Measurements from ENCODE around the gene ABCC3.

The ABCC3 gene

DNA sequence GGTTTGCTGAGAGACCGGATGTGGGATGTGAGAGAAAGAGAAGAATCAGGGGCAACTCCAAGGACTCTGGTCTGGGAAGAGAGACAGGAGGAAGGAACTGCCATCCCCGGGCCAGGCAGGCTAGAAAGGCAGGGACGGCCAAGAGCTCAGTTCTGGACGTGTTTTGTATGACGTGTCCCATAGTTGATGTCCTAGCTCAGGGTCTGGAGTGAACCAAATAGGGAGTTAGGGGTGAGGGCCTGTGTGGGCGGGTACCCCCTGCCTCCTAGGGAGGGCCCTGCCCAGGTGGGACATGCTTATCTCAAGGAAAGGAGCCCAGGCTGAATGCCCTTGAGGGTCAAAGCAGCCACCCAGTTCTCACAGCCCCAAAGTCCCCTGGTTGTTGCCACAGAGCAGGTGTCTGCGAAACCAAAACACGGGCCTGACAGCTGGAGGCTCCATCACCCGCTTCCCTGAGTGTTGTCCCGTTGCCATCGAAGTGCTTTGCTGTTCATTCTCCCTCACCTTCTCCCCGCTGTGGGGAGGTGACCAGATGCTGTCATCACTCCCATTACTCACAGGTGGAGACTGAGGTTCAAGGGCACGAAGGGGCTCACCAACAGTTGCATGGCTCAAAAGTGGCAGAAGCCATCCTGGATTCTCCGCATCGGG lies 7.5 kb downstream of the ABCC3 start:
- DNase-seq (ENCODE audit: insufficient read length, low spot score) (no peak), FAIRE-seq (no peak)

DNA sequence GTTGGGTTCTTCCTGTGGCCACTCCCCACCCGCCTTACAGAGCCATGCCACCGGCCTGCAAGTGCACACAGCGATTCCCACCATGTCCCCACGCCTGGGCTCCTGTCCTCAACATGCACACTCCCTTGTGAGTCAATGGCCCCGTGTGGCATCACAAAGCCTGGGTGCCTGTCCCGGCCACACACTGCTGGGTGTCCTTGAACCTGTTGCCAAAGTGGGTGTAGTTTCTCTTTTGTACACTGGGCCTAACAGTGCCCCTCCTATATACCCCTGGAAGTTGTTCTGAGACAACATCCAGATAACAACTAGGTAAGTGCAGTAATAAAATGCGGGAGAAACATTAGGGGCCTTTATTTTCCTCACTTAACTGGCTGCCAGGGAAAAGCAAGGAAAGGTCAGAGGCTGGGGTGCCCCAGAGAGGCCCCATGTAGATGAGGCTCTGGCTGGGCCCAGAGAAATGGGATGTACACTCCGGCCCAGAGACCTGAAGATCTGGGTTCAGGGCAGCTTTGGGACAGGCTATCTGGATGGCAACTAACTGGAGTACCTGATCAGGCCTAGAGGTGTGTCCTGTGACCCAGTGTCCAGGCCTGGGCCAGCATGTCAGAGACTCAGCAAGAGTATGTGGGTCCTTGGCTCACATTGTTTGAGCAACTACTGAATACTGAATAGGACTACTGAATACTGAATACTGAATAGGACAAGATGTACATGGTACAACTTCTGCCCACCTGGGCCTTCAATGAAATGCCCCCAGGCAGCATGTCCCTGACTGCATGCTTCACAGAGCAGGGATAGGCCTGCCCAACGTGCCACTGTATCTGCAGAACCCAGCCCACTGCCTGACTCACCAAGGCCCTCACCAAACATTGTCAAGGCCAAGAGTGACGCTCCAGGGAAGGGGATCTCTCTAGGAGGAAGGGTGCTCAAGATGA lies 8.3 kb downstream of the ABCC3 start:
- DNase-seq (ENCODE audit: insufficient read length, low spot score) (no peak), FAIRE-seq (no peak)

DNA sequence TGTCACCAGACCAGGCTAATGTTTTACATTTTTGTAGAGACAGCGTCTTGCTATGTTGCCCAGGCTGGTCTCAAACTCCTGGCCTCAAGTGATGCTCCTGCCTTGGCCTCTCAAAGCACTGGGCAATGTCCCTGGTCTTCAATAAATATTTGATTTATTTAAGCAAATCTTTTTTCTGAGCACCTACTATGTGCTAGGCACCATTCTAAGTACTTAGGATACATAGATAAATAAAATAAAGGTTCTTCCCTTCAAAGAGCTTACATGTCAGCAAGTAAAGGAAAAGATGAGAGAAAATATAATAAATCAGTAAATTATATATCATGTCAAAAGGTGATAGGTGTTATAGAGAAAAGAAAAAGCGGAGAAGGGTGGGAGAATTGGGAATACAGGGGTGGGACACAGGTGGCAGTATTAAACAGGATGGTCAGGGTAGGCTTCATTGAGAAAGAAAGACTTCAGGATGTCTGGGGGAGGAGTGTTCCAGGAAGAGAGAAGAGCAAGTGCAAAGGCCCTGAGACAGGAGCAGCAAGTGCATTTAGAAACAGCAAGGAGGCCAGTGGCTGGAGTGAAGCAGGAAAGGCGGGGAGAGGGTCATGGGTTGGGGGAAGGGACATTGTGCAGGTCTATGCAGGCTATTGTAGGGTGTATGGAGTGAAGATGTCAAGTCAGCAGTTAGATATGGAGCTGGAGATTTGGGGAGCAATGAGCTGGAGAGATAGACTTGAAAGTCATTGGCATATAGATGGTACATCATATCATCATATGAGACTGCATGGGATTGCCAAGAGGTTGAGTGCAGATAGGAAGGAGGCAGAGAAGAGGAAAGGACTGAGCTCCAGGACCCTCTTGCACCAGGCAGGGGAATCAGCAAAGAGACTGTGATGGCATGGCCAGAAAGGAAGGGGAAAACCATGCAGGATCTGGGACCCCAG lies 11.3 kb downstream of the ABCC3 start:
- no peak for FAIRE-seq
- DNase-seq (ENCODE audit: insufficient read length, low spot score): no peak

DNA sequence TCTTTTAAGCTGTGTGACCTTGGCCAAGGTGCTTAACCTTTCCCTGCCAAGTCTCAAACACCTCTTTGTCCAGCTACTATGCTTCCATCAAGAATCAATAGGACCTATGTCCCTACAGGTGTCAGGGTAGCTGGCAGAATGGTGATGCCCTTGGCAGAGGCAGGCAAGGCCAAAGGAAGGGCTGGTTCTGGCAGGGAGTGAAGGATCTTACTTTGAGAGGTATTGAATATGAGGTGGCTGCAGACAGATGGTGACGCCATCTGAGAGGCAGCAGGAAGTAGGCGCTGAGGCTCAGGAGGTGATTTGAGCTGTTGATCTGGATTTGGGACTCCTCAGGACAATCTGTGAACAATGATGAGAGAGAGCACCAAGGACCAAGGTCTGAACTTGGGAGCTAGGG lies 12.5 kb downstream of the ABCC3 start:
- FAIRE-seq (no peak), DNase-seq (ENCODE audit: insufficient read length, low spot score) (no peak)

DNA sequence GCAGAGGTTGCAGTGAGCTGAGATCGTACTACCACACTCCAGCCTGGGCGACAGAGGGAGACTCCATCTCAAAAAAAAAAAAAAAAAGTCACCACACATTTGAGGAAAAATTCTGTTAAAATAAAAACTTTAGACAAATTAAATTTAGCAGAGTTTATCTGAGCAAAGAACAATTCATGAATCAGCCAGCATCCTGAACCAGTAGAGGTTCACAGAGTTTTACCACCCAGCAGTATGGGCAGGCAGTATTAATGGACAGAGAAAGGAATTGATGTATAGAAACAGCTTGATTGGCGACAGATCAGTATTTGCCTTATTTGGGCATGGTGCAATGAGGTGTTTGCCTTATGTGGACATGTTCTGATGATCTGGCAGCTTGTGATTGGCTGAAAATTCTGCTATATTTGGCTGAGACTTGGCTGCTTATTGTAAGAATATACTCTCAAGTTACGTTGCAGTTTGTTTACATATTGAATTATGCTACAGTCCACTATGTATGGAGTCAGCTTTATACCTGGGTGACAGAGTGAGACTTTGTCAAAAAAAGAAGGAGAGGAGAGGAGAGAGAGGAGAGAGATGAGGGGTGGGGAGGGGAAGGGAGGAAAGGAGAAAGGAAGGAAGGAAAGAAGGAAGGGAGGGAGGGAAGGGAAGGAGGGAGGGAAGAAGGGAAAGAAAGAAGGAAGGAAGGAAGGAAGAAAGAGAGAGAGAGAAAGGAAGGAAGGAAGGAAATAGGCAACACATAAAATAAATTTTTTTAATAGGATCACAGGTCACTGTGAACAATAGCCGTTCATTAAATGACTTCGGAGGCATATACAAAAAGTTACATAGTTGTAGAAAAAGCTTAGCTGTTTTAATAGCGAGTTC lies 14.6 kb downstream of the ABCC3 start:
- FAIRE-seq (peak; percentile 65), DNase-seq (ENCODE audit: insufficient read length, low spot score) (no peak)

DNA sequence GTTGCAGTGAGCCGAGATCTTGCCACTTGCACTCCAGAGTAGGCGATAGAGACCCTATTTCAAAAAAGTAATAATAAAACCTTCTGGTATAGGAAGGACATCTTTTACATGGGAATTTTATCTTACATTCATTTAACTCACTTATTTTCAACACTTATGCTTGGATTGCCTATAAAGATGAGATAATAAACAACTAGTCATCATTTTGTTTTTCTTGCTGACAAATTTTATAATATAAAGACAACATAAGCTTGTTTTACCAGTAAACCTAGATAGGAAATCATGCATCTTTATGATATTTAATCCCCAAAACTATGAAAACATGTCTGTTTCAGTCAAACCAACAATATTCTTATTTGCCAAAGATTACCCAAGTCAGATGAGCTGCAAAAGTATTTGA lies 17.0 kb downstream of the ABCC3 start:
- FAIRE-seq (no peak), DNase-seq (ENCODE audit: insufficient read length, low spot score) (no peak)

DNA sequence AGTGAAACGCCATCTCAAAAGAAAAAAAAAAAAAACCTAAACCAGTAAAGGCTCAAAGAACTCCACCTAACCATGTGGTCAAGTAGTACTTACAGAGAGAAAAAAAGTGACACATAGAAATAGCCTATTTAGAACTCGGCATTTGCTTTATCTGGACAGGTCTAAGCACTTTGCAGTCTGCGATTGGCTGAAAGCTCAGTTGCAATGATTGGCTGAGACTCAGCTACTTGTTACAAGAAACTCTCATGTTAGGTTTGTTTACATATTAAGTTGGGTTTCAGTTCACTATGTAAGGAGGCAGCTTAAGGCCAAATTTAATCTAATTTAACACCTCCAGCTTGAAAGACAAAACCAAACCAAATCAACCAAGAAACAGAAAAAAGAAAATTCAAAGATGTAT lies 19.1 kb downstream of the ABCC3 start:
- DNase-seq (ENCODE audit: insufficient read length, low spot score) (no peak), FAIRE-seq (no peak)

DNA sequence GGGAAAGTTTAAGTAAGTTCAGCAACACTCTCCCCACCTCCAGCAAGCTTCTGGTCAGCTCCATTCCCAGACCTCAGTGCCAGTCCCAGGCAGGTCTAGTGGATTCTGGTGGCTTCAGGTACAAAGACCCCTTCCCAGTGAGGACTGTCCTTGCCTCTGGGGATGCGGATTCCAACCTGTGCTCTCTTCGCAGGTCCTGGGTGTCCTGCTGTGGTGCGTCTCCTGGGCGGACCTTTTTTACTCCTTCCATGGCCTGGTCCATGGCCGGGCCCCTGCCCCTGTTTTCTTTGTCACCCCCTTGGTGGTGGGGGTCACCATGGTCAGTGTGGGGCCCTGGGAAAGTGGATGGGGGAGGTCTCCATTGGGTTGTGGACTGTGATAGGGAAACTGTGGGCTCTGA lies 21.8 kb downstream of the ABCC3 start:
- DNase-seq (ENCODE audit: insufficient read length, low spot score) (no peak), FAIRE-seq (no peak)

DNA sequence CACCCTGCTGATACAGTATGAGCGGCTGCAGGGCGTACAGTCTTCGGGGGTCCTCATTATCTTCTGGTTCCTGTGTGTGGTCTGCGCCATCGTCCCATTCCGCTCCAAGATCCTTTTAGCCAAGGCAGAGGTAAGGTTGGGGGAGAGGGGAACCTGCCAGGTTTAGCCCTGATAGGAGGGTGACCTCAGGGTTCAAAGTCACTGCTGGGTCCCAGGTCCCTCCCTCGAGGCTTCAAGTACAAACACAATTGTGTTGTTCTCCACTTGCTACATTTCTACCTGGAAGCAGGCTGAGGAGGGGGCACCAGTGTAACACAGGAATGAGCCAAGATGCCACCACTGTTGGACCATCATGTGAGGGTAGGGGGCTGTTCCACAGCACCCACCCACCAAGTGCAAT lies 22.4 kb downstream of the ABCC3 start:
- no peak for FAIRE-seq
- DNase-seq (ENCODE audit: insufficient read length, low spot score): no peak

DNA sequence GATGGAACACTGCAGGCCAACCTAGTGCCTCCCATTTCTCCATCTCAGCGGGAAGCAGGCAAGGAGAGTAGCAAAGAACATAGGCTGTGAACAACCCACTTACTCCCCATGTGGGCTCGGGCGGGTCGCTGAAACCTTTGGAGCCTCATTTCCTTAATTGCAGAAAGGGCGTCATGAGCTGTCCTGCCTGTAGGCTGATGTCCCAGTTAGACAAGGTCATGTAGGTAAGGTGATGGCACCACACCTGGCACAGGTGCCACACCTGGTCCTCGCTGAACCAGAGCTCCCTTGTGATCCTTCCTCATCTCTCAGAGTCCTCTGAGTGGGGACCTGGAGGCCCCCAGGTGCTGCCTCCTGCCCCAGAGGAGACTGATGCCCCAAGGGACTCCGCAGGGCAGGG lies 22.9 kb downstream of the ABCC3 start:
- DNase-seq (ENCODE audit: insufficient read length, low spot score): no peak
- no peak for FAIRE-seq

DNA sequence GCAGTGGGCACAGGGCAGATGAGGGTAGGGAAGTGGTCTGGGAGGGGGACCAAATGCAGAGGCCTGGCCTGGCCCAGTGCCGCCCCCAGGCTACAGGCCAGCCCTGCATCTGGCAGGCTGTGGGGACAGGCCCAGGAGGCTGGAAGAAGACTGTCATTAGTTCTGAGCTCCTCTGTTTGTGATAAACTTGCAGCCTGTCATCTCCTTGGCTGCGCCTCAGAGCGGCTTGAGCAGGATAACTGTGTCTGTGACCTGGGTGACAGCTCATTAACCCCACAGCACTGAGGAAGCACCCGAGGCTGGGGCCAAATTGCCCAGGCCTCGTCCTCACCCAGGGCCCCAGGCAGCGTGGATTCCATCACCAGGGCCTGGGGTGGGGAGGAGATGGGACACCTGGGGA lies 23.9 kb downstream of the ABCC3 start:
- FAIRE-seq: no peak

DNA sequence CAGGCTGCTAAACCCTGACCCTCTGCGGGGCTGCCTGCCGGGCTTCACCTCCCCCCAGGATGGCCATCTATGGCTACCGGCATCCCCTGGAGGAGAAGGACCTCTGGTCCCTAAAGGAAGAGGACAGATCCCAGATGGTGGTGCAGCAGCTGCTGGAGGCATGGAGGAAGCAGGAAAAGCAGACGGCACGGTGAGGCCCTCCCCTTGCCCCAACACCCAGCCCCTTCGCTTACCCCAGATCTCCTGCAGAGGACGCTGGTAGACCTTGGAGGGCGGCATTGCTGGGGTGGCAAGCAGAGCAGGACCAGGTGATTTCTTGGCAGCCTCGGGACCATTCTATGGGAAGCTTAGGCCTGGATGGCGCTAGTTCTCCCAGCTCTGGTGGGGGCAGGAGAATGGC lies 24.5 kb downstream of the ABCC3 start:
- FAIRE-seq (no peak), DNase-seq (ENCODE audit: insufficient read length, low spot score) (no peak)

More for the DNA sequence above, 23.9 kb downstream of the ABCC3 start:
- no peak for DNase-seq (ENCODE audit: insufficient read length, low spot score)

DNA sequence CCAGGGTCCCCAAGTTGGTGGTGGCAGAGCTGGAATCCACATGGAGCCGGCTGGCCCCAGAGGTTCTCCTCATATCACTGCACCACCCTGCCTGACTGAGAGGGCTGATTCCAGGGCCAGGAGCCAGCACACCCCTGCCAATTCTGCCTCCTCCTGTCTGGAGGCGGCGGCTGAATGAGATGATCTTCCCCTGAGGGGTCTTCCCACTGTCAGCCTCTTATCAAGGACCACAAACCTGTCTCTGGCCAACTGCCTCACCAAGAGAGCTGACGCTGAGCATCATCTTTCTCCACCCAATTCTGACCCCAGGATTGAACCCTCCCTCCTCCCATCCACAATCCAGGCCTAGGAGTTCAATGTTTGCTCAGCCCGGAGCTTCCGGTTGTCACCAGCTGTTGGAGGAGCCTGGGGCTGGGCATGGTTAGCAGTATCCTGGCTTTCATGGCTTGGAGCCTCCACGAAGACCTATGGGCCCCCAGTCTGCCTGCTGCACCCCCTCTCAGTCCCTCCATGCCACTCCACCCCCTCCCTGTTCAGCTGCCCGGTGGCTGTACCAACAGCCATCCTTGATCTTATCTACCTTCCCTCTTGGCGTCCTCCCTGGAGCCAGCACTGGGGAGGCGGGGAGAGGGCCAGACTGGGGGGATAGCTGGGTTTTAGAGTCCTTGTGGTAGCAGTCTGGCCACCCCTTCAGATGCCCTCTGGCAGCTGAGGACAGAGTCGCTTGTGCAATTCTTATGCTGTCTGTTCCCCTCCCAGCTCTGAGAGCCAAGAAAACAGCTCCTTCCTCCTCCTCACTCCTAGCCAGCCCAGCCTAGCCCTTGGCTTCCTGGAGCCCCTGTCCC lies 25.6 kb downstream of the ABCC3 start:
- DNase-seq (ENCODE audit: insufficient read length, low spot score) (no peak), FAIRE-seq (no peak)

DNA sequence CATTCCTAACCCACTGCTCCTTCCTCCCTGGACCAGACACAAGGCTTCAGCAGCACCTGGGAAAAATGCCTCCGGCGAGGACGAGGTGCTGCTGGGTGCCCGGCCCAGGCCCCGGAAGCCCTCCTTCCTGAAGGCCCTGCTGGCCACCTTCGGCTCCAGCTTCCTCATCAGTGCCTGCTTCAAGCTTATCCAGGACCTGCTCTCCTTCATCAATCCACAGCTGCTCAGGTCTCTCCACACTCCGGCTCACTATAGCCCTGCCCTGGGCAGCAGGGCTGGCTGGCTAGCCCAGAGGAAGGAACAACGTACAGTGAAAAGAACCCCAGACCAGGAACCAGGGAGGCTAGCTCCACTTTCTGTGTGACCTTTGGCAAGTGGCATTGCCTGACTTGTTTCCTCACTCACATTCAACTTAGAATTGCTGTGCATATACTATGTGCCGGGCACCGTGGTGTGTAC lies 26.2 kb downstream of the ABCC3 start:
- FAIRE-seq: no peak

DNA sequence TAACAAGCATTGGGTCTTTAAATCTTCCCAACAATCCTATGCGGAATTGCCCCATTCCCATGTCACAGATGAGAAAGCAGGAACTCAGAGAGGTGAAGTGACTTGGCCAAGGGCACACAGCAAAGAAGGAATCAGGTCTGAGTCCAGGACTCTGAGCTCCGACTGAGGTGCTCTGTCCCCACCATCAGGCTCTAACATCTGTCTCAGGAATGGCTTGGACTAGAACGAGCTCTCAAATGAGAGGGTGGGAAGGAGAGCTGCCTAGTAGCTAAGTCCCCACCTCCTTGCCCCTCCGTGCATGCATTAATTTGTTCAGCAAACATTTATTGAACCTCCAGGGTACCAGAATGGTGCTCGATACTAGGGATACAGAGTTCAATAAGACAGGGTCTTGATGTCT lies 26.7 kb downstream of the ABCC3 start:
- FAIRE-seq (no peak), DNase-seq (ENCODE audit: insufficient read length, low spot score) (no peak)

More for the DNA sequence above, 26.2 kb downstream of the ABCC3 start:
- no peak for DNase-seq (ENCODE audit: insufficient read length, low spot score)

DNA sequence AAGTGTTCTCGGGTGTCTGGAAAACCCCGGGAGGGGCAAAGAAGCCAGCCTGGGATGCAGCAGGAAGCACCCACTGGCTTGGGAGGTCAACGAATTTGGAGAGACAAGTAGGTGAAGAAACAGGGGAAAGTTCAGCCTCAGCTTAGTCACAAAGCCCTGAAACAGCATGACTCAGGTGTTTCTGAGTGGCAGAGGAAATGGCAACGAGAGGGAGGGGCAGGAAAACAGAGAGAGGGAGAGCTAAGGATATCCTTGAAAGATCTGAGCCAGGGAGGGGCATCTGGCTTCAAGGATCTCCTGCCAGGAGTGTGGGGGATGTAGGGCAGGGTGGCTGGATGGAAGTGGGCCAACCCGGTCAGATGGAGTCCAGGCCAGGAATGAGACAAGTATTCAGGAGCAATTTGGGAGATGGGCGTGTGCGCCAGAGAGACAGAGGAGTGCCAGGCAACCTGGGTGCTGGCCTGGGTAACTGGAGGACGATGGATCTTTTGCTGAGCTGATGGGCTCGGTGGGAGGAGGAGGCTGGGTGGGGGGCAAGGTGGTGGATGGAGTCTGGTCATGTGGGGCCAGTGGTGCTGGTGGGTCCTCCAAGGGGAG lies 27.2 kb downstream of the ABCC3 start:
- FAIRE-seq (peak; percentile 85), DNase-seq (ENCODE audit: insufficient read length, low spot score) (peak; percentile 95)

DNA sequence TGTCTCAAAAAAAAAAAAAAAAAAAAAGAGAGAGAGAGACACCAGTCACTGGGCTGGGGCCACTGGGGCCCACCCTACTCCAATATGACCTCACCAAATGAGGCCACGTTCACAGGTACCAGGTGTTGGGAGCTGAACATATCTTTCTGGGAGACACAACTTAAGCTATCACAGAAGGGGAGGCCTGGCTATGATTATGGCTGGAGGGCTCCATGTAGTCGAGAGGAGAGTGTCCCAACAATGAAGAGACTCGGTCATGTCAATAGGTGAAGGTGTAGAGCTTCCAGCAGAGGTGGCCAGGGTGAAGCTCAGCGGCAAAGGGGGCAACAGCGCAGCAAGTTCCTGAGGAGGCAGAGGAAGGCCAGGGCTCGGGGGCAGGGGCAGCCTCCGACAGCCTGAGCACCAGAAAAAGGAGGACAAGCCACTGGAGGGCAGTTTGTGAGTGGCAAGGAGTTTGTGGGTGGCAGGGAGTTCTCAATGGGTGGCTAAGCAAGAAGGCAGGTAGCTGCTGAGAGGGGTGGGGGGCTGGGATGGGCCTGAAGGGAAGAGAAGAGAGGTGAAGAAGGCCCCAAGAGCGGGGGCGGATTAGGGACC lies 28.0 kb downstream of the ABCC3 start:
- no peak for FAIRE-seq
- DNase-seq (ENCODE audit: insufficient read length, low spot score): no peak

DNA sequence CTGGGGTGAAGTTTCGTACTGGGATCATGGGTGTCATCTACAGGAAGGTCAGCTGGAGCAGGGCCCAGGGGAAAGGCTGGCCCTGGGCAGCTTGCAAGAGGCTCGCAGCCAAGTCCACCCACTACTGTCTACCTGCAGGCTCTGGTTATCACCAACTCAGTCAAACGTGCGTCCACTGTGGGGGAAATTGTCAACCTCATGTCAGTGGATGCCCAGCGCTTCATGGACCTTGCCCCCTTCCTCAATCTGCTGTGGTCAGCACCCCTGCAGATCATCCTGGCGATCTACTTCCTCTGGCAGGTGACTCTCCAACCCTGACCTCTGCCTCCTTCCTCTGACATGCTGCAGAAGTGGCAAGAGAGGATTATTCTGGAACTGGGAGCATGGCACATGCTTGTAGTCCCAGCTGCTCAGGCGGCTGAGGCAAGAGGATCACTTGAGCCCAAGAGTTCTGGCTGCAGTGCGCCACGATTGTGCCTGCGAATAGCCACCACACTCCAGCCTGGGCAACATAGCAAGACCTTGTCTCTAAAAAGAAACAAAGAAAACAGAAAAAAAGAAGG lies 29.2 kb downstream of the ABCC3 start:
- DNase-seq (ENCODE audit: insufficient read length, low spot score) (no peak), FAIRE-seq (no peak)

Measured in HTR-8/SVneo (cell line).